Measurements from ENCODE around the gene DCAF5.
"Not testable (repeated sequence)": the region's sequence is repeated elsewhere in the genome, so short reads cannot be mapped to it uniquely, and the experiment has no call there.

DCAF5 gene

GRCh38 chr14:69073915-69074314 lies 79.0 kb downstream of the DCAF5 start:
- DNase-seq (ENCODE audit: low read depth): no peak

DNA sequence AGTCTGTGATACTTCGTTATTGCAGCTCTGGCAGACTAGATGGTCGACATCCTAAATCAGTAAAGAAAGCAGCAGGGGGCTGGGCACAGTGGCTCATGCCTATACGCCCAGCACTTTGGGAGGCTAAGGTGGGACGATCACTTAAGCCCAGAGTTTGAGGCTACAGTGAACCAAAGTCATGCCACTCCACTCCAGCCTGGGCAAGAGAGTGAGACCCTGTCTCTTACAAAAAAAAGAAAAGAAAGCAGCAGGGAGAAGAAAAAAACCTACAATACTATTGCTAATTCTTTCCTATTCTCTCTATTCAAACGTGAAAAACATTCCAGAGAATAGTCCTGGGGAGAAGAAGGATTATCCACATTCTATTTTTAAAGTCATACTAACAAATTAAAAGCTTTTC lies 79.5 kb downstream of the DCAF5 start:
- no peak for DNase-seq (ENCODE audit: low read depth)

- no peak for DNase-seq (ENCODE audit: low read depth)
Observed at GRCh38 chr14:69072584-69072983, 80.3 kb downstream of the DCAF5 start.

- peak; percentile 82 for DNase-seq (ENCODE audit: low read depth)
Observed at GRCh38 chr14:69068744-69069421, 84.0 kb downstream of the DCAF5 start.

DNA sequence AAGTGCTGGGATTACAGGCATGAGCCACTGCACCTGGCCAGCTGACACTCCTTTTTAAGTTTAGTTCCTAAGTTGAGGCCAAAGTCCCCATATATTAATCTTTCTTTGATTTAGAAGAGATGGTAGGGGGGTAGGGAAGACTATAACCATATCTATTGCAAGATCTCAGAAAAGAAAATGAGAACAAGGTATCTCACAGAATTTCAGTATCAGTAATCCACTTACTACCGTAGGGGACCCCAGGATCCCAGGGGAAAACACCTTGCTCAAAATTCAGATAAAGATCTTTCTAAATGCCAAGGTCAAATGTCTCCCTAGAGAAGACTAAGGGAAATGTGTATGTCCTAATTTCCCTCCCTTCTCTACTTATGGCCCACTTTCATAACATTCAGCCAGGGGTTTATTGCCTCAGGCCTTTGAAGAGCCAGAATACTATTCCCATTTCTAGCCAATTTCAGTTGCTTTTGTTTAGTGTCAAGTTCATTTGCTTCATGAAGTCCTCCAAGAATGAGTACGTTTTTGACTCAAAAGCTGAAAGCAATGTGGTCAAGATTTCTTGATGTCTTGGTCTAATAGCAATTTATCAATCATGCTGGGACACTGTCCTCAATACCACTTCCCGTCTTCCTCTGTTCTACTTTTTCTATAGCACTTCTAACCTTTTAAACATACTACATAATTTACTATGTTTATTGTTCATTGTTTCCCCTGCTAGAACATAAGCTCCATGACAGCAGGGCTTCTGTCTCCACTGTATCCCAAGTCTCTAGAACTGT lies 86.3 kb downstream of the DCAF5 start:
- DNase-seq (ENCODE audit: low read depth): no peak

DNA sequence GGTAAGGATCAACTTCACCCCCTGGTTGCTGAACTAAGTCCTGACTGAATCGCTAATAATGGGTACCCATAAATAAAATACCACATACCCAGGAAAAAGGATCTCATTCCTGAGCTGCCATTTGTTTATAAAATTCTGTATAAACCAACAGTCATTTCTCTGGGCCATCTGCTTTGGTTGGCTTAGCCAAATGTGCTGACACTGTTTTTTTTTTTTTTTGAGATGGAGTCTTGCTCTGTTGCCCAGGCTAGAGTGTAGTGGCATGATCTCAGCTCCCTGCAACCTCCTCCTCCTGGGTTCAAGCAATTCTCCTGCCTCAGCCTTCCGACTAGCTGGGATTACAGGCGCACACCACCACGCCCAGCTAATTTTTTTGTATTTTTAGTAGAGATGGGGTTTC lies 87.0 kb downstream of the DCAF5 start:
- DNase-seq (ENCODE audit: low read depth): not testable (repeated sequence)

- DNase-seq (ENCODE audit: low read depth): no peak
Observed at GRCh38 chr14:69064596-69064995, 88.3 kb downstream of the DCAF5 start.

DNA sequence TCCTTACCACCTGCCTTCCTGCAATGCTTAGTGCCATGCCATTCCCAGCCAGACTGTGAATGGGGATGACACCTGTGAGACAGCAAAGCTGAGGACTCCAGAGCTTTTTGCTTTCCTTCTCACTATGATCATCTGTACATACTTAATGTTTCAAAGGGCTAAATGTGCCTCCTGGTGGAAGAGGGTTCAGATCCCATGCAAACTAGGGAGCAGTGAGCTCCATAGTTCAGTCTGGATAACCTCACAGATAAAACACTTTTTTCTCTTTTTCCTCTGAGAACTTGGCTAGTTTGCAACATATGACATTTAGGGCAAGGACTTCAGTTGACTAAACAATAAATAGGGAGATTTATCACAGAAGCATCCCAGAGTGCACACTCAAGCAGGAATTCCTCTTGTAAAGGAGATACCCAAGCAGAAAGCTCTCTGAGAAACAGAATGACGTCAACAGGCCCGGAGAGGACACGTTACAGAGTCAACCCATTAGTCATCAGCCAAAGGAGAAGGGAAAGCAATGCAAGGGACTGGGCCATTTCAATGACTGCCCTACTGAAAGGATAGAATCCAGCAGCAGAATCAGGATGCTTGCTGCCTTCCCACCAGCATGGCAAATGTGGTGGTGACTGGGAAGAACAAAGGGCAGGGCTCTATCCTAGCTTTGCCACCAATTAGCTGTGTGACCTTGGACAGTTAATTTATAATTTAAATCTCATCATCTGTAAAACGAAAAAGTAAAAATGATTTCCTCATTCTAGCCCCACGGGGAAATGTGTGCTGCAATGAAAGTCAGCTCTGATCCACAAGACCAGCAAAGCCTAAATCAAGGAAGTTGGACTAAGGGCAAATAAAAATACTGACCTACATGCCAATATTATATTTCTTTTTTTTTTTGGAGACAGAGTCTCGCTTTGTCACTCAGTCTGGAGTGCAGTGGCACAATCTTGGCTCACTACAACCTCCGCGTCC lies 93.0 kb downstream of the DCAF5 start:
- DNase-seq (ENCODE audit: low read depth): peak; percentile 99

DNA sequence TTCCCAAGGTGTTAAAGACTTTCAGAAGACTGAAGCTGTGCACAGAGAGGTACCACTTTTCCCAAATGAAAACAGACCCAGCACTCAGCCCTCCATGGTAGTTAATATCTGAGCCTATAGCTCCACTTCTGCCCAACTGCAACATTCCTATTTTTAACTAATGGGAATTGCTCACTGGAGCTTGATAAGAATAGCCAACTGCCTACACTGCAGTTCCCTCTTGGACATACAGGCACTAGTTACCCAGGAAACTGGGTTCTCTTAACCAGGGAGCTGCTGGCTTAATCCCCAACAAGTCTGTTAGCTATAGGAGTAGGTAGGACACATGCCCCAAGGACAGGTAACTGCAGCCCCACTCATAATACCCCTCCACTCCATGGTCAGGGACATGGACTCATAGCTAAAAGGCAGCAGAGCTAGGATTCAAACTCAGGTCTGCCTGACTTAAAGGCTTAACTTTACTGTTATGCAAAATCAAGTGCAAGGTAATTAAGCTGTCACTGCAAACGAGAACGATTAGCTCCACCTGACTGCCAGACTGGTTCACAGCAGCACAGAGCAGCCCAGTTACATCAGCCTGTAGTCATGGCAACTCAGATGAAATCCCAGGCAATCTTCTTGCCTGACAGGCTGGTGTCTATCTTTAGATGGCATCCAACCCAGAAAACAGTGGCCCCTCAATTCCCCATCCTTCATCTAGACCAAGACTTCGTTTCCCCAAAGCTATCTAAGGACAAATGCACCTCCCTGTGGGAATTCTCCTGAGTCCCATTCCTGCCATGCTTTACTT lies 96.7 kb downstream of the DCAF5 start:
- peak; percentile 63 for DNase-seq (ENCODE audit: low read depth)

GRCh38 chr14:69055125-69055524 lies 97.8 kb downstream of the DCAF5 start:
- peak; percentile 99 for DNase-seq (ENCODE audit: low read depth)

GRCh38 chr14:69054030-69054429 lies 98.9 kb downstream of the DCAF5 start:
- no peak for DNase-seq (ENCODE audit: low read depth)

GRCh38 chr14:69052181-69052601 lies 100.7 kb downstream of the DCAF5 start:
- DNase-seq (ENCODE audit: low read depth): no peak

DNA sequence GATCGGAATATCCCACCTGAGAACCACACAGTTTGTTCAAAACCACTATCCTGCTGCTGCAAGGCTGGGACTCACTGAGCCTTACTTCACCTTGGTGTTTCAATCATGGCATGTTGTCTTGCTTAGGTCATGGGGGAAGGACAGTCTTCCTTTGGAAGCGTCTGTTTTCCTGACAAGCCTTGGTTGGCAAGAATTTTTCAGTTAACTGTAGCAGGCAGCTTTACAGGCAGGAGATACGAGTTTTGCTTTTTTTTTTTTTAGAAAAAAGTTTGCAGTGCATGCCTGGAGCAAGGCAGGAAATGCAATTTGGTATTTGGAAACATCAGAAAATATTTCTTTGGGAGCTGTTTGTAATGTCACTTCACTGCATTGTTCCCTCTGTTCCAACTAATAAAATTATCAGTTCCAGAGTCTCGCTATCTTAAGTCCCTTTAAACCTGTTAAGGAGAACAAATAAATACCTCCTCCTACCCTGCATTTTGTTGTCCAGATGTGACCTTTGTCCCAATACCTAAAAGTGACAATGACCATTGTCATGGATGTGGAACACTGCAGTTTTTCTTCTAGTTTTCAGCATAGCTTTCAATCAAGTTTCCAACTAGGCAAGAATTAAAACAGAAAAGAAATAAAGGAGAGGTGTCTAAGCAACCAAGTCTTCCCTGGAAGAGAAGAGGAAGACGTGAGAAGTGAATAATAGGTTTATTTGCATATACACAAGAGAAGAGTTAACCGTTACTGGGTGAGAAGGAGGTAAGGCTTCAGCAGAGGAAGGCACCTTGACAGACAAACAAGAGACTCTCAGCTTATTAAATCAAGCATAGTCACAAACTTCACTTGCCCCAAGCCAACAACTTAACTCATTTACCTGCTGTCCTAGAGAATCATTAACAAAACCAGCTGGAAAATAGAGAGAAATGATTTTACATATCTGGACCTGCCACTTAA lies 102.4 kb downstream of the DCAF5 start:
- no peak for DNase-seq (ENCODE audit: low read depth)

- DNase-seq (ENCODE audit: low read depth): peak; percentile 93
Observed at GRCh38 chr14:69049675-69050074, 103.2 kb downstream of the DCAF5 start.

GRCh38 chr14:69048456-69048855 lies 104.5 kb downstream of the DCAF5 start:
- DNase-seq (ENCODE audit: low read depth): peak; percentile 54

DNA sequence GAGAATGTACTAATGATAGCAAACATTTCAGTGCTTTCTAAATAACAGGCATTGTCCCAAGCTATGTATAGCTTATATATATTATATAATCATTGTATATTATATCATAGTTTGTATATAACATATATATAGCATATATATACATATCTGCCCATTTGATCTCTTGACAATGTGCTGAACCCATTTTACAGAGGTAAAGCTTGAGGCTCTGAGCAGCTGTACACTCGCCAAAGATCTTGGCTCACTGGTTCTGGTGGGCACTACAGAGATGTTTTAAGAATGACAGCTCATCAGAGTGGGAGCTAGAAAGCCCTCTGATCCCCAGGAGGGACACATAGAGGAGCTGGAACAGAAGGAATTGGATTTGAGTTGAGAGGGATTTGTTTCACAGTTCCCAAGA lies 105.7 kb downstream of the DCAF5 start:
- no peak for DNase-seq (ENCODE audit: low read depth)

DNA sequence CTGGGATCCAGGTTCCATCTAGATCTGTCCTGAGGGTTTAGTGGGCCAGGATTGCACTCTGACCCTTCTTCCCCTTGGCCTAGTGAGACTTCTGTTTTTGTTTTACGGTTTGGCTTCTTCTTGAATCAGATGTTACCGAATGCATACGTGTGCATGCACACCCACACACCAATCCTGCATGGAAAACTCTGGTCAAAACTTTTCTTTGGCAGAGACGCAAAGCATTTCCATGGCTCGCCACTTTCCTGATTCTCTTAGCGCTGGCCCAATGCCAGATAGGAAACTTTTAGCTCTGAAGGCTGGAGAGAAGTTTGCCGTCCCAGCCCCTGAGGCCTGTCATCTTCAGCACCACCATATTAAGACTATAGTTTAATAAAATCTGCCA lies 106.5 kb downstream of the DCAF5 start:
- DNase-seq (ENCODE audit: low read depth): peak; percentile 50

DNA sequence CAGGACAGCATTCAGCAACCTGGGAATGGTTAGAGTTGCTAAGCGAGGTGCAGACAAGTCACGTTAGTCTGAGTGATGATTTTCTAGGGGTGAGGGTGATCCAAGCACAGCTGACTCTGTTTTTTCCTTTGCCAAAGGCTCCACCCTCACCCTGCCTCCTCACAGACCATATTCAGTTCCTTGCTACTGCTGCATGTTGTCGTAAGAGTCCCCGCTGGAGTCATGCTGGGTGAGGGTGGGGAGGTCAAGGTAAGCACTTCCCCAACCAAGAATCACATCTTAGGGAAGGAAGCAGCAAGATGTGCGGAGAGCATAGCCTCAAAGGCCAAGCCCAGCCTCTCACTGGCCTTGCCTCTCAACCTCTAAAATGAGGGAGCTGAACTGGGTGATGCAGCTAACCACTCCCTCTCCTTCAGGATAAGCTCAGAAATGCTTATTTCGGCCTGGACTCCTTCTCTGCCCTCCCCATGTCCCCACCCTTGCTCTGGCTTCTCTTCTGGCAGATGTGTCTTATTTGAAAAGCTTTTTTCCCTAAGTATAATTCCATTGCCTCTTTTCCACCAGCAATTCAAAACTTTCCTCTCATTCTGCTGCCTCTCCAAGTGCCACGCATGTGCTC lies 107.0 kb downstream of the DCAF5 start:
- peak; percentile 44 for DNase-seq (ENCODE audit: low read depth)

GRCh38 chr14:69044965-69045555 lies 107.9 kb downstream of the DCAF5 start:
- peak; percentile 67 for DNase-seq (ENCODE audit: low read depth)

- DNase-seq (ENCODE audit: low read depth): no peak
Observed at GRCh38 chr14:69044296-69044695, 108.6 kb downstream of the DCAF5 start.

Measured in iris pigment epithelial cell (primary cell).